WERI-Rb-1 (cell line): ENCODE measurements around the gene OR2L5.

ENCODE experiments used
- DNase-seq: peaks from one replicate; pipeline ENCODE4 v3.0.0-alpha.2; 2020
- H3K27ac ChIP-seq: fragments of 250-450 bp; sonication (Bioruptor Pico); 2 replicates; pipeline ENCODE4 v1.5.1; 2020; ENCODE audit warnings: mild to moderate bottlenecking, moderate library complexity
- H3K27me3 ChIP-seq: fragments of 250-450 bp; sonication (Bioruptor Pico); 2 replicates; pipeline ENCODE4 v1.5.1; 2021; ENCODE audit warnings: mild to moderate bottlenecking, low read depth, moderate library complexity; ENCODE audit not compliant: insufficient read depth, severe bottlenecking
- H3K36me3 ChIP-seq: fragments of 250-450 bp; sonication (Bioruptor Pico); 2 replicates; pipeline ENCODE4 v1.5.1; 2020; ENCODE audit warnings: mild to moderate bottlenecking, moderate library complexity
- H3K4me3 ChIP-seq: 2 replicates; pipeline ENCODE4 v1.5.1; 2011; ENCODE audit warnings: low read depth, mild to moderate bottlenecking, control low read depth, low read length
- H3K9me3 ChIP-seq: fragments of 250-450 bp; sonication (Bioruptor Pico); 2 replicates; pipeline ENCODE4 v1.5.1; 2021; ENCODE audit warnings: mild to moderate bottlenecking, moderate library complexity; ENCODE audit not compliant: severe bottlenecking
- TF ChIP-seq, protein P1 (sequence below): IDR thresholded peaks from 2 replicates; pipeline ENCODE4 v1.5.1; 2011; ENCODE audit warnings: low read depth, mild to moderate bottlenecking, control low read depth, inconsistent platforms, low read length

OR2L5 gene

DNA sequence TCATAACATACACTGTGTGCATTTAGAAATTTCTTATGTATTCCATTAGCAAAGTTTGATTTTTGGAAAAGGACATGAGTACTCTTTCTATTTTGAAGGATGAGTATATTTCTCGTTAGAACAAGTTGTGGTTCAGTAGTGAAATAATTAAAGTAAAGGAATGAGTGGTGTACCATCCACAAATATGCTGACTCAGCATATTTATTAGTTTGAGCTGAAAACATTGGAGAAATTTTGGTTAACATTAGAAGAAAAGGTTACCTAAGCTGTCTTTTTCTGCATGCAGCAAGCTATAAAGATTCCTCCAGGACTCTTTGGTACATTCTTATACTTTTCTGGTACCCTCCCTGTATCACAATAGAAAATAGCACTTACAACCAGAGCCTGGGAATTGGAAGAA lies 5.7 kb upstream of the OR2L5 start:
- Histone ChIP-seq H3K36me3 (no peaks in the 10 kb centered on the region), H3K27ac (no peak overlapping the region), H3K9me3 (peaks cover 16% of the 10 kb centered on the region), H3K4me3 (no peak overlapping the region), H3K27me3 (peaks cover 36% of the 10 kb centered on the region)
- TF ChIP-seq, protein P1, sequence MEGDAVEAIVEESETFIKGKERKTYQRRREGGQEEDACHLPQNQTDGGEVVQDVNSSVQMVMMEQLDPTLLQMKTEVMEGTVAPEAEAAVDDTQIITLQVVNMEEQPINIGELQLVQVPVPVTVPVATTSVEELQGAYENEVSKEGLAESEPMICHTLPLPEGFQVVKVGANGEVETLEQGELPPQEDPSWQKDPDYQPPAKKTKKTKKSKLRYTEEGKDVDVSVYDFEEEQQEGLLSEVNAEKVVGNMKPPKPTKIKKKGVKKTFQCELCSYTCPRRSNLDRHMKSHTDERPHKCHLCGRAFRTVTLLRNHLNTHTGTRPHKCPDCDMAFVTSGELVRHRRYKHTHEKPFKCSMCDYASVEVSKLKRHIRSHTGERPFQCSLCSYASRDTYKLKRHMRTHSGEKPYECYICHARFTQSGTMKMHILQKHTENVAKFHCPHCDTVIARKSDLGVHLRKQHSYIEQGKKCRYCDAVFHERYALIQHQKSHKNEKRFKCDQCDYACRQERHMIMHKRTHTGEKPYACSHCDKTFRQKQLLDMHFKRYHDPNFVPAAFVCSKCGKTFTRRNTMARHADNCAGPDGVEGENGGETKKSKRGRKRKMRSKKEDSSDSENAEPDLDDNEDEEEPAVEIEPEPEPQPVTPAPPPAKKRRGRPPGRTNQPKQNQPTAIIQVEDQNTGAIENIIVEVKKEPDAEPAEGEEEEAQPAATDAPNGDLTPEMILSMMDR: no peak
- no peak for DNase-seq

DNA sequence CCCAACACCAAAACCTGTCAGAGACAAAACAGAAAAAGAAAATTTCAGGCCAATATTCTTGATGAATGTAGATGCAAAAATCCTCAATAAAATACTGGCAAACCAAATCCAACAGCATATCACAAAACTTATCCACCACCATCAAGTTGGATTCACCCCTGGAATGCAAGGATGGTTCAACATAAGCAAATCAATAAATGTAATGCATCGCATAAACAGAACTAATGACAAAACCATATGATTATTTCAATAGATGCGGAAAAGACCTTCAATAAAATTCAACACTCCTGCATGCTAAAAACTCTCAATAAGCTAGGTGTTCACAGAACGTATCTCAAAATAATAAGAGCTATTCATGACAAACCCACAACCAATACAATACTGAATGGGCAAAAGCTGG lies 3.8 kb upstream of the OR2L5 start:
- DNase-seq: no peak
- no peaks in the 10 kb centered on the region for H3K36me3 ChIP-seq
- TF ChIP-seq, protein P1: no peak
- peaks cover 35% of the 10 kb centered on the region for H3K27me3 ChIP-seq
- H3K9me3 ChIP-seq: peaks cover 16% of the 10 kb centered on the region
- H3K27ac ChIP-seq: no peak overlapping the region
- no peak overlapping the region for H3K4me3 ChIP-seq

GRCh38 chr1:248015803-248016202 lies 2.3 kb downstream of the OR2L5 start:
- no peak for DNase-seq
- Histone ChIP-seq H3K36me3 (no peaks in the 10 kb centered on the region), H3K27ac (no peak overlapping the region), H3K4me3 (no peak overlapping the region), H3K27me3 (peaks cover 62% of the 10 kb centered on the region), H3K9me3 (no peaks in the 10 kb centered on the region)
- TF ChIP-seq, protein P1: no peak

GRCh38 chr1:248029770-248030169 lies 16.3 kb downstream of the OR2L5 start, which contains the start of gene OR2L2:
TSS of gene OR2L2 (plus strand) at chr1:248030070. CDS start at chr1:248038268, 8,198 bp downstream.
- no peak for DNase-seq
- no peak within 1 kb of the TSS for H3K4me3 ChIP-seq
- peaks cover 33% of the 10 kb centered on the region for H3K27me3 ChIP-seq
- H3K9me3 ChIP-seq: peaks cover 9% of the 10 kb centered on the region
- TF ChIP-seq, protein P1: no peak
- no peak within 1 kb of the TSS for H3K27ac ChIP-seq
- H3K36me3 ChIP-seq: no peaks in the 10 kb centered on the region

GRCh38 chr1:248045209-248045608 lies 31.7 kb downstream of the OR2L5 start:
- Histone ChIP-seq H3K27me3 (peaks cover 71% of the 10 kb centered on the region), H3K4me3 (no peak overlapping the region), H3K9me3 (no peaks in the 10 kb centered on the region), H3K27ac (no peak overlapping the region), H3K36me3 (no peaks in the 10 kb centered on the region)
- DNase-seq: no peak
- TF ChIP-seq, protein P1: no peak

DNA sequence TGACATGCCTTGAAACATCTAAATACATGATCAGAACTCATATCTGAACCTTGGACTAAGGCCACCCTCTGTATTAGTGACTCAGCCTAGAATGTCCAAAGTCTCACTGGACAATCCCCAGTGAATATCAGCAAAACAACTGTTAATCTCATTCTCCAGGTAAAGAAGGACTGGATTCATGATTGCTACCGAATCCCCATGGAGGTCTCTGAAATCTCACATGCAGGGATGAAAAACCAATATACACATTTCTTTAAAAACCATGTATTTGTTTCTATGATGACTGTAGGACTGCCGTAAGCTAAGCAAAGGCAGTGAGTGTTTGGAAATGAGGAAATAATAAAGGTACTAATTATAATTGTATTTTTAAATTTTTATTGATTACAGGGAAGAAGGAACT lies 33.1 kb downstream of the OR2L5 start, which contains the start of gene OR2L3:
OR2L3 (plus strand) TSS at position 301 of the 400 bp plus-strand sequence. CDS start 13,846 bp downstream, outside the sequence.
- TF ChIP-seq, protein P1: no peak
- DNase-seq: no peak
- Histone ChIP-seq H3K4me3 (no peak within 1 kb of the TSS), H3K9me3 (no peaks in the 10 kb centered on the region), H3K27me3 (peaks cover 64% of the 10 kb centered on the region), H3K36me3 (no peaks in the 10 kb centered on the region), H3K27ac (no peak within 1 kb of the TSS)
